HG03354 (cell line): ENCODE results near the gene OPN4.

ENCODE experiments used
- ATAC-seq: cut with Tn5 transposase; IDR thresholded peaks from one replicate; pipeline ENCODE4 v1.9.1; 2021; ENCODE audit warnings: mild to moderate bottlenecking; ENCODE audit not compliant: unreplicated experiment, poor library complexity, severe bottlenecking

OPN4 gene

DNA sequence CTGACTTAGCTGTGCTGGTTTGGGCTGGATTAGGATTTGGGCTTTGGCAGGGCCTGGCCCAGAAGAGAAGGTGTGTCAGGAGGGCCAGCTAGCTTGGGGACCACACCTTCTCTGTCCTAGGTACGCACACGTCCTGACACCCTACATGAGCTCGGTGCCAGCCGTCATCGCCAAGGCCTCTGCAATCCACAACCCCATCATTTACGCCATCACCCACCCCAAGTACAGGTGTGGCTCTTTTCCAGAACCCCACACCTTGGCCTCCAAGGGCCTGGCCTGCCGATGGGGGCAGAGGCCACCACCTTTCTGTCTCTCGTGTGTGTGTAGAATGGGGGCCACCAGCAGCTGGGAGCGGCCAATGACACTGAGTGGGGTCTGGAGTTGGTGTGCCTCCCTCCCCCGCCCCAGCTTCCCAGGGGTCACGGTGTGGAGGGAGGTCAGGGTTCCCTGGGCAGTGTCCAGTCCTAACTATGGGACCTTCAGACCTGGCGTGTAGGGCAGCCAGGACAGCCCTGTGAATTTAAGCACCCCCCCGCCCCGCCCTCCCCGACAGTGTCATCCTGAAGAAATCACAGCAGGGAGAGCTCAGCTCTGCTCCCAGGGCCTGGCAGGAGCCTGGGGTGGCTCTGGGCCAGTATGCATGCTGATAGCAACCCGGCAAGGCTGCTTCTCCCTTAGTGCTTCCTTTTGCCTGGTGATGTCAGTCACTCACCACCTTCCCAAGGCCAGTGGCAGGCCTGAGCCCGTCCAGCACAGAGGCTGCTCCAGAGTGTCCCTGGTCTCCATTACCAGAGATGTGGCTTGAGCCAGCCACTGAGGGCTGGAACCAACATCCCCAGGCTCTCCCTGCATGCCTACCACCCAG is 7.0 kb downstream of the OPN4 start:
- no peak for ATAC-seq

DNA sequence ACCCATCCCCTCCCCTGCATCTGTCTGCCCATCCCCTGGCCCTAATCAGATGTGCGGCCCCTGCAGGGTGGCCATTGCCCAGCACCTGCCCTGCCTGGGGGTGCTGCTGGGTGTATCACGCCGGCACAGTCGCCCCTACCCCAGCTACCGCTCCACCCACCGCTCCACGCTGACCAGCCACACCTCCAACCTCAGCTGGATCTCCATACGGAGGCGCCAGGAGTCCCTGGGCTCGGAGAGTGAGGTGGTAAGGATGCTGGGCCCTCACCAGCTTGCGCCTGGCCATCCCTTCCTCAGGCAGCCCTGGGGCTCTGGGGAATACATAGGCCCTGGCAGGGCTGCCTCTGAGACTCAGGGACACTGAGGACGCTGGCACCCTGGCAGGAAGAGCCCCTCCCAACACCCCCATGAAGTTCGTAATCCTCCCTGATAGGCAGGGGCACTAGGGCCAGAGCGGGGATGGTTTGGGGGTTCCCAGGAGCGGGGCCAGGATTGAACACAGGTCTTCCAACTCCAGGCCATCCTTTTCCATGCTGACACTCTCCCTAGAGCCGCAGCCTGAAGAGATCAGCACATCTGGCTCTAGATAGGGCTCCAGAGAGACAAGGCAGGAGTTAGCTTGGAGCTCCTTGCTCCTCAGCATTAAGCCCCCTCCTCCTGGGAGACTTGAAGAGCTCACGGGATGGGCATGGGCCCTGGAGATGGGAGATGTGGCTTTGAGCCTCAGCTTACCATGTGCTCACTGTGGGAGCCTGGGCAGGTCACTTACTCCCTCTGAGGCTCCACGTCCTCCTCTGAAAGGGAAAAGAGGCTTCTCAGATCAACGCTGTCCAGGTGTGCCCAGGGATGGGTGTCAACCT is 8.1 kb downstream of the OPN4 start:
- ATAC-seq: no peak

DNA sequence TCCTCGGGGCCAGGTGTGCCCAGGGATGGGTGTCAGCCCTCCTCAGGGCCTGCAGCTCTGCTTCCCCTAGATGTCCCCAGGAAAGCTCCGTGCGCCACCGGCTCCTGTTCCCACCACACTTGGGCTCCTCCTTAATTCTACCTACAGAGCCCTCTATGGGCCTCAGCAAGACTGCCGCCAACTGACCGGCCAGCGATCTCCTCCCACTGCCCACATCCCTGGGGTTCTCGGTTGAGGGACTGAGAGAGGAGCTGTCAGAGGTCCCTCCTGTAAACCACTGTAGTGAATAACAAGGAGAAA is 8.6 kb downstream of the OPN4 start:
- no peak for ATAC-seq

DNA sequence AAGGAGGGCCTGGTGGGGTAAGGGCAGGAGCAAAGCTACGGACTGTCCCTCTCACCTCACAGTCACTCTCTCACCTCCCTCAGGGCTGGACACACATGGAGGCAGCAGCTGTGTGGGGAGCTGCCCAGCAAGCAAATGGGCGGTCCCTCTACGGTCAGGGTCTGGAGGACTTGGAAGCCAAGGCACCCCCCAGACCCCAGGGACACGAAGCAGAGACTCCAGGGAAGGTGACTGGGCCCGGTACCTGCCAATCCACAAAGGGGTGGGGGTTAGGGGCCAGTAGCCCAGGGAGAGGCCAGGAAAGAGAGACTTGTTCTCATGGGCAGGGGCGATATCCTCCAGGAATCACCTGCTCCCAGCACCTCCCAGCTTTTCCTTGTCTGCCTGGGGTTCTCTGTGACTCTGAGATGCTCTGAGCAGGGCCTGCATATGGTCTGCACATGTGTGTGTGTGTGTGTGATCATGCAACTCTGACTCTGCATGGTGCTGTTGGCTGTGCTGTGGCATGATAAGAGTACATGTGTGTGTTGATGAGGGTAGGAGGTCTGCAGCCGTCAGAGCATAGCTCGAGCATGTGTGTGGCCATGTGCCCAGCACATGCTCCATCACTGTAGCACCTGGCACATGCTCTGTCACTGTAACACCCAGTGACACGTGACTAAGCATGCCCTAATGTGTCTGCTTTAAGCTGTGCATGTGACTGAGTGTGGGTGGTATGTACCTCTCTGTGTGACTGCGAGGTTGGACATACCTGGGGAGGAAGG is 9.4 kb downstream of the OPN4 start:
- ATAC-seq: no peak

DNA sequence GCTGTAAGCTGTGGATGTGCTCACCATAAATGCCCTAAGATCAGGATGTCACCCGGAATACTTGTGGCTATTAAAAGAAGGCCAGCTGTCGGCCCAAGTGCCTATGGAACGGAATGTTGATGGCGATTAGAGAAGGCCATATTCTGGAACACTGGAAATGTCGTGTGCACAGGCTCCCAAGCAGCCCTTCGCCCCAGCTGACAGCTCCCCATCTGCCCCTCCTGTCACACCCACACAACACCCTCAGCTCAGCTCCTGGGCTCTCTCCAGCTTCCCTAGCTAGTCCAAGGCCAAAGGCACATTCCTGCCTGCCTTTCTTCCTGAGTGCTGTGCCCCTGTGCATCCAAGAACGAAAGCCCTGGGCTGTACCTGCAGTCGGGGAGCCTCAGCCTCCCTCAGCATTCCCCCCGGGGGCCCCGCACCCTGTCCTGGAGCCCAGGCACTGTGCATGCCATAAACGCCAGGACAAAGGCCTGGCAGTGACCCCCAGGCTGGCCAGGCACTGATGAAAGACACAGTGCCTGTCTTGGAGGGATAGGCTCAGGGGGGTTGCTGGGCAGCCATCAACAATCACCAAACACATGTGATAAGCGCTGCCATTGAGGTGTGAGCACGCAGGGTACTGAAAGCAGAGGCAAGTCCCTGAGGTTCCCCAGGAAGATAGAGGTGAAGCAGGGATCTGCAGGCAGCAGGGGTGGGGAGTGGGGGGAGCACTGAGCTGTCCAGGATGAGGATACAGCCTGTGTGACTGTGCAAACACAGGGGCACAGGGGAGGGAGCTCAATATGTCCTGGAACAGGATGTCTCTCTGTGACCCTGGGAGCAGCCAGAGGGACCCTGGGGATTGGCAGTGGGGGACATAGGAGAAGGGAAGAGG is 10.2 kb downstream of the OPN4 start:
- ATAC-seq: no peak

DNA sequence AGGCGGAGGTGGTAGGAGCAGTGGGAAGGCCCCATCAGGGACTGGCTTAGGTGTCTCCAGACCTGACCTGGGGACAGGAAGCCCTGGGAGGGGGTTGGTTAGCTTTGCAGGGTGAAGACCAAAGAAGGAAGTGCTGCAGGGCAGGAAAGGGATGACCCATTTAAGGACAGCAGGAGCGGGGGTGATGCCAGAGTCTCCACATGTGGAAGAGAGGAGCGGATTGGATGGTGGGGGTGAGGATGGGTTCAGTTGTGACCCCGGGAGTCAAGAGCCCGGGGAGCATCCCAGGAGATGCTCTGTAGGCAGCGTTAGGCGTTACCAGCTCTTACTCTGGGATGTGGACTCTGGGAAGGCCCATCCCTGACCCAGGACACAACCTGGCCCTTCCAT is 10.9 kb downstream of the OPN4 start:
- no peak for ATAC-seq

DNA sequence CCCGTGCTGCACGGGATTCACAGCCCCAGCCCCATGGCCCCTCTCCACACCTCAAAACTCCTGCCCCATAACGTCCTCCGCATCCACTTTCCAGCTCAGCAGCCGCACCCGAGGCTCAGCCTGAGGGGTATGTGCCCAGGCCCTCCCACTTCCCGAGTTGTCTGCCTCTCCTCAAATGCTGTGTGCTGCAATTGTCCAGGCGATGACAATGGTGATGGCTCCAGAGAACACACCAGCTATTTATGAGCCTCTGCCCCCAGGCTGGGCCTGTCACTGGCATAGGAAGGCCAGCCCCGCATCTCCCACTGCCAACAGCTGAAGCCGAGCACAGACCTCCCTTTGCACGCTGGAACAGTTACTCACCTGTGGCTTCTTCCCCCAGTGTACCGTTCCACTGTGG is 11.5 kb downstream of the OPN4 start:
- ATAC-seq: no peak

DNA sequence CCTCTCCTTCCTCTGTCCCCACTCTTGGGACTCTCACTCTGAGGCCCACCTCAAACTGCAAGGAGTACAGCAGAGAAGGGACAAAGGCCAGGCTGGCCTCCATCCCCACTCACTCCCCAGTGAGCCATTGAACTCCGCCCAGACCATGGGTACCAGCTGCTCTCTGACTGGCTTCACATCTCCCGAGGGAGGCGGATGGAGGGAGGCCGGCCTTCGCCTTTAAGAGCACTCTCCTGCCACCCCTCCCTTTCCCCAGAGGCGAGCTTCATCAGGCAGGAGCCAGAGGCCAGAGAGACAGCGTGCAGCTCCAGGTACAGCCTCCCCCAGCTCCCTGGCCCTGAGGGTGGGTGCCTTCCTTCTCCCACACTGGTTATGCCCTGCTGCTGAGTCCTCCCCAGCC is 12.2 kb downstream of the OPN4 start:
- ATAC-seq: no peak

DNA sequence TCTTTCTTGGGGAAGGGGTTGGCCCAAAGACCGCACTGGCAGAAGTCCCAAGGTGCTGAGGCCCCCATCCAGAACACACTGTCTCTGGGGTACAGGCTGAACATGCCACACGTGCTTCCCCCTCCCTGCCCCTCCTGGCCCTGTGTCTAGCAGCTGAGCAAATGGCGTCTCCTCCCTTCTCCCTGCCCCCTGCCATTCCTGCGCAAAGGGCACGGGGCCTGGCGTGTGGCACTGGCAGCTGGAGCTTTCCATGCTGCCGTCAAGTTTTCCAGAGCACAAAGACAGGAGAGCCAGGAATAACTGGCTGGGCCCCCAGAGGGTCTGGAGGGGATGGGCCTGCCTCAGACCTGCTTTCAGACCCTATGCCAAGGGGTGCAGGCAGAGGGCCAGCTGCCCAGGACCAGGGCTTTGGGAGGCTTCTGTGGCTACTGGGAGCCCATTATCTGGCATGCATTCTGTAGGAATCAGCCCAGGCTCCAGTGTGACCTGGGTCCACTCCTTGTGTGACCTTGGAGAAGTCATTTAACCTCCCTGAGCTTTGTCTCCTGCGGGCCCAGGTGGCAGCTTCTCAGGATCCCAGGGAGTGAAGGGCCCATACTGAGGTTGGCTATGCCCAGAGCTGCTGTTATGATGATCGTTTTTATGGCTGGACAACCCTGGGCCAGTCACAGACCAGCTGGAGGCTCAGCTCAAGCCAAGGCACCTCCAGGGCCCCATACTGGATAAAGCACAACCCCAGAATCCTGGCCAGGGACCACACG is 13.3 kb downstream of the OPN4 start:
- no peak for ATAC-seq

DNA sequence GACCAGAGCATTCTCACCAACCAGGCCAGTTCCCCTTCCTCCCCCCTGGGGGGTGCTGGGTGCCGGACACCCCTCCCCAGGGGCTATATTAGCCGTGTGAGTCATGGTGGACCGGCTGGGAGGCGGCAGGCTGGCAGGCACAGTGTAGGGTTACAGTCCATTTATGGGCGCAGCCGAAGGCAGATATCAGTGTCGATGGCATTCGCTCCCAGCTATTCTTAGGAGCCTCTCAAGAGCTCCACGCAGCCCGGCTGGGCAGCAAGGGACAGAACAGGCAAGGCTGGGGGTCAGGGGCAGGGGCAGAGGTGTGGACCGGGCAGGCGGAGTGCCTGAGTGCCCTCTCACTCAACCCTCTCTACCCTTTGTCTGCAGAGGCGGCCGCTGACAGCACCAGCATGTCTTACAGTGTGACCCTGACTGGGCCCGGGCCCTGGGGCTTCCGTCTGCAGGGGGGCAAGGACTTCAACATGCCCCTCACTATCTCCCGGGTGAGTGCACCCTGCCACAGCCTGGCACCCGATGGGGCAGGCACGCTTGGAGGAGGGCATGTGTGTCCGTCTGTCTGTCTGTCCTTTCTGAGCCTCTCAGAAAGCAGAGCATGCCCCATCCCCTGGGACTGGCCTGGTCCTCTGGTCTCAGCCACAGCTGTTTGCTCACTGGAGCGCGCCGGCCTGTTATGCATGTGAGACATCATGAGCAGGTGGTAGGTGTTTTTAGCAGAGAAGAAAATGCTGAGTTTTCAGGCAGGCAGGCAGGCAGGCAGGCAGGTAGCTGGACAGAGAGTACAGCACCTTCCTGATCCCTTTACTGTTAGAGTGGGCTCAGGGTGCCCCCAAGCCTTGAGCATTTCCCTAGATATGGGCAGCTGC is 14.2 kb downstream of the OPN4 start, which contains the start of gene LDB3:
TSS of gene LDB3 (plus strand) at position 215 of the 869 bp plus-strand sequence. CDS start at position 396, 181 bp downstream.
- peak; percentile 81 for ATAC-seq

DNA sequence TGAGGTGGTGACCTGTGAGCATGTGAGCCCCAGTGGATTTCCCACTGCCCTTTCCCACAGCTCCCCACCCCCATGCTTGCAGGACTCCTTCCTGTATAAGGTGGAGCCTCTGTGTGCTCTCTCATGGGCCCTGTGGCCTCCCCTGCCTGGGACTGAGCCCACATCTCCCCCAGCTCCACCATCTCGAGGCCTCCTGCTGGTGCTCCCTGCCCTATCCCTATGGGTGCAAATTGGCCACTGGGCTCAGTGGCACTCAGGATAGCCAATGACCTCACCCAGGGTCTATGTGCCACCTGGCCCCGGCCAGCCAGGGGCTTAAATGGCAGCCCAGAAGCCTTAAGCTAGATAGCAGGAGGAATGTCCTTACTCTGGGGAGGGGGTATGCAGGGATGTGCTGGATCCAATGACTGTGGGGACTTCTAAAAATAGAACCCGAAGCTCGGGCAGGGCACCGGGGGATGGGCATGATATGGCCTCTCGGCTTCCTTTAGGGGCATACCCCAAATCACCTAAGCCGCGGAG is 16.0 kb downstream of the OPN4 start:
- no peak for ATAC-seq

DNA sequence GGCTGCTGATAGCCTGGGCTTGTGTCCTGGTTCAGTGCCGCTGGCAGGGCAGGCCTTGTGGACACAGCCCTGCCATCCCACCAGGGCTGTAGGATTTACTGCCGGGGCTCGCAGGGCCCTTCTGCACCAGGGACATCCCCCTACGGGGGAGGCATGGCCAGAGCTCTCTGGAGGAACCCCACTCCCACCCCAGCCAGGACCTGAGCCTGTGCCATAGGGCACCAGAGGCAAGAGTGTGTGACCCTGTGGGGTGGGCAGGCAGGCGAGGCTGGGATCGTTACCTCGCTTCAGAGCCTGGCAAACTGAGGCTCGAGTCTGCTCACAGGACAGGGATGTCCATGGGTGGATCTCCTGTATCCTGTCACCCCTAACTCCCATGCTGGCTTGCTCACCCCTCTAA is 16.5 kb downstream of the OPN4 start:
- ATAC-seq: no peak

DNA sequence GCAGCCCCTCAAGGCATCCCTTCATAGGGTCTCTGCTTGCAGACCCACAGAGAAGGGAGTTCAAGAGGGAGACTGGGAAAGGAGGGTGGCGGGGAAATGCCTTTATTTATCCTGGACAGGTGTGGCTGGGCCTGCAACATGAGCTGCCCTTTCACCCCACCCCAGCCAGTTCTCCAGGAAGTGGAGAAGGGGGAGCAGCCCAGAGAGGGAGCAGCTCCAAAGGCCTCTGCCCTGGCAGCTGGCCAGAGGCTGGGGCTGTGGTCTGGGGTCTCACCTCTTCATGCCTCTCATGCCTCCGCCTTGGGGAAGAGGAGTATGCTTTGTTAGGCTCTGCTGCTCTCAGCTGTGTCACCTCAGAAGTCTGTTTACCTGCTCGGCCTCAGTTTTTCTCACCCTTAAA is 17.1 kb downstream of the OPN4 start:
- no peak for ATAC-seq

DNA sequence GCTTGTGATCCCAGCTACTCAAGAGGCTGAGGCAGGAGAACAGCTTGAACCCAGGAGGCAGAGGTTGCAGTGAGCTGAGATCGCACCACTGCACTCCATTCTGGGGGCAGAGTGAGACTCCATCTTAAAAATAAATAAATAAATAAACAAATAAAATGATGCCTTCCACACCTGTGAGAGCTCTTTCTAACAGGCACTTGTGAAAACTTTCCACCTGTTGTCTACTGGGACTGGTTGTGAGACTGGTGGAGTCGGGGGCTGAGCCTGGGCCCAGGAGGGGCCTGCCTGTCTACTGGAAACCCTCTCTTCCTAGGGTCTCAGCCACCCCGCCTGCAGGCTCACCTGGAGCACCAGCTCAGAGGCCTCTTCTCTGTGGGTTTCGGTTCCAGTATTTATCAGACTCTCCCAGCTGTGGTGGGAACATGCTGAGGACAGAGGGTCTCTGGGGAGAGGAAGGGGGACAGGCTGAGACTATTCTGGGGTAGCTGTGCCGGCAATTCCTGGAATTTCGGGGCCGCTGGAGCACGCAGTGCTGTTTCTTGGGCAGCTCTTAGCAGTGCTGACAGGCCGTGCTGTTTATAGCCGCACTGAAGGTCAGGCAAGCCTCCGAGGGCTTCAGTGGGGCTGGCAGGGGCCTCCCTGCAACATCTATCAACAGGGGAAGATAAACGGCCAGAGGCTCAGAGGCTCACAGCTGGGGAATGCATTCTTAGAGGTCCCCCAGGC is 17.8 kb downstream of the OPN4 start:
- no peak for ATAC-seq

DNA sequence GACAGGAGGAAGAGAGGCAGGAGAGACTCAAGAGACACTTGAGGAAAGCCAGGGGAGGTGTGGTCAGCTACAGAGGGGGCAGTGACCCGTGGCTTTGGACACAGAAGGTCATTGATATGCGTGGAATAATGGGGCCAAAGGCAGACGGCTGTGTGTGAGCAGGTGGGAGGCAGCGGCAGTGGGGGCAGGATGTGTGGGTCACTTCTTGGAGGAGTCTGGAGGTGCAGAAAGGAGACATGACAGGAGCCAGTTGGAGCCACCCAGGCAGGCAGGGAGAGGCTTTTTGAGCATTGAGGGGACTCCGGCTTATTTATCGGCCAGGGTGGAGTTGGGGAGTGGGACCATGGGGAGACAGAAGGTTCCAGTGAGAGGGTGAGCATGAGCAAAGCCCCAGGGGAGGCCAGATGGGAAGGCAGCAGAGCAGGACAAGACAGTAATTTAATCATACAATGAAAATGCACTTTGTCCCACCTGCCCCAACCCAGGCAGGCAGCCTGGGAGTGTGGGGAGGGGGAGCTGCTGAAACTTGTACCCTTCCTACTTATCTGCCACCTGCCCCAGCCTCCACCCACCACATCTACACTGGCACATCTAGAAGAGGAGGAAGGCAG is 19.0 kb downstream of the OPN4 start:
- no peak for ATAC-seq

DNA sequence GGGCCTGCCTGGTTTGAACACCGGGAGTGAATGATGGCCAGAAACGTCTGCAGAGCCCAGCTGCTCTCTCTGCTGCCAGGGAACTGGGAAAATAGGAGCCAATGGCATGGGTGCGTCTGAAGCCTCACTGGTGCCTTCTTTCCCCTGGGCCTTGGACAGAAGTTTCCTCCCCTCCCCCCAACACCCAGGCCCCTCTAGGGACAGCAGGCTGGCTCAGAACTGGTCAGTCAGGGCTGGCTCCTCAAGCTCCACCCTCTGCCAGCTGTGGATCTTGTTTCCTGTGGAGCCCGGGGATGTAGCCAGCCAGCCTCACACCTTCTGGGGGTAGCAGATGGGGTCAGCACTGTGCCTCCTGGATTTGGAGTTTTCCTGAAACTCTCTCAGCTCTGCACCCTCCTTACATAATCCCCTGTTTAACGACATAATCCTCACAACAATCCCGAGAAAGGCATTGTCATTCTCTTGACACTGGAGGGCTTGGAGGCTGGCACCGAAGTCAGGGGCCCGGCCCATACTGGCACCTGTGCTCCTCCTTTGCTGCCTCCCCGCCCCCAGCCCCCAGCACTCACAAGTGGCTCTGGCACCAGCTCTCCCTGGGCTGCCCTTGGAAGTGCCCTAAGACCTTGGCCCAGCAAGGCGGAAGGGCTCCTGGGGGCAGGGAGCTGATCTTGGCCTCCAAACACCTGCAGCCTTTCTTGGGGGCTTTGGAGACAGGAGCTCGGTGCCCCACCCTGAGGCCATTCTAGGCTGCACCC is 19.7 kb downstream of the OPN4 start:
- ATAC-seq: no peak
